SH-SY5Y (cell line): Measurements from ENCODE around the gene SLC6A4.

Source experiments
- GATA2 ChIP-seq: IDR thresholded peaks from 2 replicates; pipeline ENCODE4 v1.6.1; 2011; ENCODE audit warnings: mild to moderate bottlenecking, low read depth, low read length
- GATA3 ChIP-seq: IDR thresholded peaks from 2 replicates; pipeline ENCODE4 v1.6.1; 2011; ENCODE audit warnings: low read depth, mild to moderate bottlenecking, low read length, moderate library complexity

- TF ChIP-seq GATA2 (no peak), GATA3 (no peak)
Observed at GRCh38 chr17:30253312-30253711, 17.8 kb upstream of the SLC6A4 start.
